ENCODE data around the gene SH3PXD2A. TPM values are rescaled to one million over a fixed set of nuclear protein-coding genes. Genes with fewer than 3 reads are reported as not detected.

The SH3PXD2A gene
- total RNA-seq, 1 experiment from 2014 or later = 4.5 TPM

GRCh38 chr10:103602852-103603155 lies 252.6 kb downstream of the SH3PXD2A start:
- Histone ChIP-seq H2BK15ac (ENCODE audit: low read depth, low read length) (no peak overlapping the region), H2BK12ac (ENCODE audit: insufficient read length, low read depth, low read length) (no peak overlapping the region), H2BK120ac (ENCODE audit: low read depth, low read length, poor library complexity, severe bottlenecking) (no peak overlapping the region), H3K18ac (ENCODE audit: insufficient read length, low read depth, low read length) (no peak overlapping the region), H3K56ac (ENCODE audit: insufficient read length, low read depth, low read length) (no peak overlapping the region), H3K79me2 (ENCODE audit: insufficient read depth, low read length) (no peaks in the 10 kb centered on the region), H2BK20ac (ENCODE audit: low read depth, low read length, poor library complexity, severe bottlenecking) (no peak overlapping the region), H2BK5ac (ENCODE audit: insufficient read length, low read length) (no peak overlapping the region), H3K4me1 (ENCODE audit: insufficient read depth, low read length) (no peaks in the 10 kb centered on the region), H3K14ac (ENCODE audit: insufficient read depth, low read length) (no peak overlapping the region), H2AK5ac (ENCODE audit: insufficient read length, low read length) (no peak overlapping the region), H3K27me3 (ENCODE audit: insufficient read depth, low read length) (no peaks in the 10 kb centered on the region), H4K5ac (ENCODE audit: insufficient read length, low read depth, low read length) (no peak overlapping the region), H3K9ac (ENCODE audit: extremely low read depth, insufficient read length, low read length) (no peak overlapping the region), H3K9me3 (ENCODE audit: control insufficient read depth, low read depth, low read length) (no peaks in the 10 kb centered on the region), H4K20me1 (ENCODE audit: control insufficient read depth, insufficient read depth, insufficient read length) (no peaks in the 10 kb centered on the region), H3K79me1 (ENCODE audit: insufficient read depth, low read depth, low read length, poor library complexity, severe bottlenecking) (no peaks in the 10 kb centered on the region), H3T11ph (ENCODE audit: low read length) (no peak overlapping the region), H3K4ac (ENCODE audit: low read depth, low read length) (no peak overlapping the region), H4K91ac (ENCODE audit: insufficient read length, low read depth, low read length) (no peak overlapping the region), H3K27ac (ENCODE audit: insufficient read length, low read depth, low read length) (no peak overlapping the region), H2AFZ (ENCODE audit: low read length) (no peak overlapping the region), H3K4me2 (ENCODE audit: insufficient read depth, insufficient read length, low read length) (no peak overlapping the region), H3K23me2 (ENCODE audit: insufficient read length, low read depth, low read length, poor library complexity, severe bottlenecking) (no peaks in the 10 kb centered on the region), H3K23ac (ENCODE audit: insufficient read length, low read depth, low read length) (no peak overlapping the region), H4K8ac (replicated peaks; ENCODE audit: insufficient read length, low read depth, low read length) (no peak overlapping the region)
- Mint-ChIP-seq H3K4me1 (peaks cover 5 to 14% of the 10 kb centered on the region in 2 experiments), H3K4me3 (no peak overlapping the region; a peak in 1 of 5 replicates), H3K27me3 (ENCODE audit: low read depth) (no peaks in the 10 kb centered on the region), H3K9me3 (peaks cover 5 to 13% of the 10 kb centered on the region in 2 experiments), H3K27ac (no peak overlapping the region), H3K36me3 (ENCODE audit: insufficient read depth in 1 of 3, low read depth in 3 of 3) (peaks cover 6 to 21% (median 7%) of the 10 kb centered on the region in 3 experiments)
- WGBS (ENCODE audit: extremely low coverage, insufficient read length, low lambda C conversion rate) = no CpG with 5 or more reads among the region's 16 CpGs
- TF ChIP-seq CTCF (conservative IDR thresholded peaks at IDR 0.05) = no peak
- no peak for DNase-seq

Measured in H9 (cell line).